Measurements from ENCODE around the gene RIMS4. TPM values are rescaled to one million over a fixed set of nuclear protein-coding genes. Genes with fewer than 3 reads are reported as not detected.

Gene RIMS4
- total RNA-seq, 1 donor from 2014 or later: 7.5 TPM

- Mint-ChIP-seq H3K27ac (no peak overlapping the region), H3K4me3 (no peak overlapping the region), H3K9me3 (no peaks in the 10 kb centered on the region), H3K4me1 (ENCODE audit: unreplicated experiment) (peaks cover 14% of the 10 kb centered on the region), H3K36me3 (no peaks in the 10 kb centered on the region), H3K27me3 (peaks cover 34% of the 10 kb centered on the region)
- TF ChIP-seq CTCF (conservative IDR thresholded peaks at IDR 0.05): no peak
- DNase-seq (ENCODE audit: extremely low spot score, unreplicated experiment): no peak
These were observed 7.6 kb downstream of the RIMS4 start for GRCh38 chr20:44802702-44803101.

GRCh38 chr20:44800391-44801046 is 9.8 kb downstream of the RIMS4 start:
- H3K27ac Mint-ChIP-seq: no peak overlapping the region
- no peak for DNase-seq (ENCODE audit: extremely low spot score, unreplicated experiment)
- no peaks in the 10 kb centered on the region for H3K9me3 Mint-ChIP-seq
- TF ChIP-seq CTCF (conservative IDR thresholded peaks at IDR 0.05): no peak
- H3K36me3 Mint-ChIP-seq: no peaks in the 10 kb centered on the region
- peaks cover 18% of the 10 kb centered on the region for H3K27me3 Mint-ChIP-seq
- peaks cover 17% of the 10 kb centered on the region for H3K4me1 Mint-ChIP-seq (ENCODE audit: unreplicated experiment)
- no peak overlapping the region for H3K4me3 Mint-ChIP-seq

GRCh38 chr20:44799691-44800090 is 10.7 kb downstream of the RIMS4 start:
- Mint-ChIP-seq H3K4me3 (no peak overlapping the region), H3K9me3 (no peaks in the 10 kb centered on the region), H3K36me3 (no peaks in the 10 kb centered on the region), H3K27me3 (peaks cover 18% of the 10 kb centered on the region), H3K4me1 (ENCODE audit: unreplicated experiment) (peaks cover 19% of the 10 kb centered on the region), H3K27ac (no peak overlapping the region)
- no peak for TF ChIP-seq CTCF (conservative IDR thresholded peaks at IDR 0.05)
- DNase-seq (ENCODE audit: extremely low spot score, unreplicated experiment): no peak

GRCh38 chr20:44796758-44797457 is 13.4 kb downstream of the RIMS4 start:
- Mint-ChIP-seq H3K4me3 (no peak overlapping the region), H3K9me3 (no peaks in the 10 kb centered on the region), H3K36me3 (no peaks in the 10 kb centered on the region), H3K27me3 (peaks cover 3% of the 10 kb centered on the region), H3K4me1 (ENCODE audit: unreplicated experiment) (peaks cover 21% of the 10 kb centered on the region), H3K27ac (no peak overlapping the region)
- TF ChIP-seq CTCF (conservative IDR thresholded peaks at IDR 0.05): no peak
- DNase-seq (ENCODE audit: extremely low spot score, unreplicated experiment): no peak

GRCh38 chr20:44796311-44796710 is 14.0 kb downstream of the RIMS4 start:
- TF ChIP-seq CTCF (conservative IDR thresholded peaks at IDR 0.05): no peak
- Mint-ChIP-seq H3K36me3 (no peaks in the 10 kb centered on the region), H3K27ac (no peak overlapping the region)

More at GRCh38 chr20:44796311-44796710, 14.0 kb downstream of the RIMS4 start:
- Mint-ChIP-seq H3K4me3 (no peak overlapping the region), H3K4me1 (ENCODE audit: unreplicated experiment) (peaks cover 23% of the 10 kb centered on the region), H3K27me3 (peaks cover 3% of the 10 kb centered on the region), H3K9me3 (no peaks in the 10 kb centered on the region)
- DNase-seq (ENCODE audit: extremely low spot score, unreplicated experiment): no peak

Measured in type B pancreatic cell (in vitro differentiated cells).